ENCODE data around the gene NPY1R.

NPY1R gene

DNA sequence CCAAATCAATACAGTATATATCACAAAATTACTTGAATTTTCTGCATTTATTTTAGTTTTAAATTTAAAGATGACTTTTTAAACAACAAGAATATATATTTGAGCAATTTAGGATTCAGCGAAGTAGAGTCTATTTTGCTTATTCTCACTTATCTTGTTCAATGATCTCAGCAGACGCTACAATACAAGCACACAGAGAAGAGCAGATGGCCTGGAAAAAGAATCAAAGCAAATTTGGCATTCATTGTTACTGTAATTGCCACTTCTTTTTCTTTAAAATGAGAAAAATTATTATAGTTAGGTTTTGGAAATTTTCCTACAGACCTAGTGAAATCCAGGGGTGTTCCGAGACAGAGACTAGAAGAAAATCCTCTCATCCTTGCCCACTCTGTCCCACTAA, 57.5 kb downstream of the NPY1R start:
- no peak for DNase-seq
